Cardiac muscle cell (in vitro differentiated cells and primary cell): ENCODE measurements around the gene PML. TPM values are rescaled to one million over a fixed set of nuclear protein-coding genes. Genes with fewer than 3 reads are reported as not detected.
A peak's percentile ranks its signal among the peaks of the same experiment; 100 is the strongest.

Experiments used
- DNase-seq, 2 donors: peaks; one replicate each; pipeline versions ENCODE4 v3.0.0 to v3.0.0-alpha.2; 2010 to 2017; ENCODE audit warnings: low read depth in 1 of 2, low spot score in 1 of 2
- H3K27ac ChIP-seq: fragments of 200-600 bp; sonication (generic); 2 replicates; pipeline ENCODE4 v1.5.1; 2016
- H3K27me3 ChIP-seq: fragments of 200-600 bp; sonication (generic); 2 replicates; pipeline ENCODE4 v1.6.0; 2016; ENCODE audit warnings: control low read depth
- H3K36me3 ChIP-seq: fragments of 200-600 bp; sonication (generic); 2 replicates; pipeline ENCODE4 v1.5.1; 2016; ENCODE audit warnings: control low read depth
- H3K4me1 ChIP-seq: fragments of 200-600 bp; sonication (generic); 2 replicates; pipeline ENCODE4 v1.8.1; 2017; ENCODE audit warnings: low read depth, mild to moderate bottlenecking, mixed run types
- H3K4me3 ChIP-seq: fragments of 200-600 bp; sonication (generic); 2 replicates; pipeline ENCODE4 v1.5.1; 2016; ENCODE audit warnings: mild to moderate bottlenecking
- H3K9me3 ChIP-seq: fragments of 200-600 bp; sonication (generic); 2 replicates; pipeline ENCODE4 v1.5.1; 2017; ENCODE audit warnings: low read depth, mild to moderate bottlenecking, control low read depth
- CTCF ChIP-seq: IDR thresholded peaks from 2 replicates; pipeline ENCODE4 v1.5.1; 2012; ENCODE audit warnings: low read depth, mild to moderate bottlenecking, low read length
- polyA plus RNA-seq: library from polyadenylated mRNA; unstranded; fragments of >200 nt; fragmentation: Nextera tagmentation; extraction: Ambion mirVana; gene quantifications from 2 replicates; pipeline ENCODE4 v1.2.1, GENCODE V29; 2016
- total RNA-seq: library from RNA; depleted of rRNA; stranded (reverse); fragments of >200 nt; gene quantifications from 2 replicates; pipeline ENCODE4 v1.2.3, GENCODE V29; 2016

The PML gene
- total and polyA plus RNA-seq, 2 experiments from 2014 or later = 21.9 to 40.4 TPM

GRCh38 chr15:74037171-74038117 is 42.9 kb downstream of the PML start:
- Histone ChIP-seq H3K36me3 (peaks cover 6% of the 10 kb centered on the region), H3K9me3 (no peaks in the 10 kb centered on the region), H3K27me3 (no peaks in the 10 kb centered on the region), H3K4me3 (no peak overlapping the region), H3K27ac (no peak overlapping the region), H3K4me1 (peaks cover 11% of the 10 kb centered on the region)
- no peak for DNase-seq
- TF ChIP-seq CTCF = no peak

- no peaks in the 10 kb centered on the region for H3K9me3 ChIP-seq
- peak in 1 of 2 donors; percentile 65 for DNase-seq
- H3K27me3 ChIP-seq = no peaks in the 10 kb centered on the region
- H3K4me1 ChIP-seq = peaks cover 11% of the 10 kb centered on the region
- no peak for TF ChIP-seq CTCF
- H3K27ac ChIP-seq = peak overlapping the region; percentile 12
- no peak overlapping the region for H3K4me3 ChIP-seq
- no peaks in the 10 kb centered on the region for H3K36me3 ChIP-seq
Measured at GRCh38 chr15:74038707-74039655, 44.5 kb downstream of the PML start.

- Histone ChIP-seq H3K9me3 (no peaks in the 10 kb centered on the region), H3K36me3 (no peaks in the 10 kb centered on the region), H3K27me3 (no peaks in the 10 kb centered on the region), H3K4me1 (peaks cover 11% of the 10 kb centered on the region), H3K27ac (no peak overlapping the region), H3K4me3 (no peak overlapping the region)
- no peak for DNase-seq
- no peak for TF ChIP-seq CTCF
Measured at GRCh38 chr15:74039656-74040010, 45.1 kb downstream of the PML start.

GRCh38 chr15:74040109-74040850 is 45.8 kb downstream of the PML start:
- H3K9me3 ChIP-seq = no peaks in the 10 kb centered on the region
- peaks cover 11% of the 10 kb centered on the region for H3K4me1 ChIP-seq
- no peaks in the 10 kb centered on the region for H3K36me3 ChIP-seq
- peak; percentile 3 for TF ChIP-seq CTCF
- H3K27me3 ChIP-seq = no peaks in the 10 kb centered on the region
- no peak overlapping the region for H3K4me3 ChIP-seq
- H3K27ac ChIP-seq = no peak overlapping the region
- peak in 1 of 2 donors; percentile 99 for DNase-seq

- Histone ChIP-seq H3K27me3 (no peaks in the 10 kb centered on the region), H3K27ac (no peak overlapping the region), H3K4me1 (peaks cover 11% of the 10 kb centered on the region), H3K9me3 (no peaks in the 10 kb centered on the region), H3K4me3 (no peak overlapping the region), H3K36me3 (no peaks in the 10 kb centered on the region)
- no peak for TF ChIP-seq CTCF
- peak in 1 of 2 donors; percentile 16 for DNase-seq
Measured at GRCh38 chr15:74041311-74041756, 46.8 kb downstream of the PML start.
